ENCODE results near the gene P2RX6.

- TF ChIP-seq CTCF (IDR thresholded peaks at IDR 0.05) (no peak), ZFX (IDR thresholded peaks at IDR 0.05; ENCODE audit: borderline replicate concordance) (no peak)
Measured at GRCh38 chr22:20965888-20966855, 48.8 kb upstream of the P2RX6 start.
